Transverse colon (tissue), 4 donors: ENCODE data around the gene CACNA1G. TPM values are rescaled to one million over a fixed set of nuclear protein-coding genes. Genes with fewer than 3 reads are reported as not detected.

Experiments
- DNase-seq: peaks from one replicate; pipeline ENCODE4 v3.0.0-alpha.2; 2019
- H3K27ac ChIP-seq, 4 donors: fragments of 200-600 bp; sonication (generic); 2 replicates each; pipeline ENCODE4 v1.5.1; 2016 to 2018; ENCODE audit warnings: inconsistent platforms in 4 of 4
- H3K27me3 ChIP-seq: fragments of 200-600 bp; sonication (generic); 2 replicates; pipeline ENCODE4 v1.5.1; 2017; ENCODE audit warnings: inconsistent platforms
- H3K36me3 ChIP-seq, 4 donors: fragments of 200-600 bp; sonication (generic); 2 replicates each; pipeline ENCODE4 v1.5.1; 2017 to 2019; ENCODE audit warnings: inconsistent platforms in 4 of 4
- H3K4me1 ChIP-seq, 4 donors: fragments of 200-600 bp; sonication (generic); 2 replicates each; pipeline ENCODE4 v1.5.1; 2017 to 2020; ENCODE audit warnings: inconsistent platforms in 4 of 4
- H3K4me3 ChIP-seq, 4 donors: fragments of 200-600 bp; sonication (generic); 1 replicate in 1 of 4; 2 replicates in 3 of 4; pipeline versions ENCODE4 v1.5.1 to v1.6.1; 2017 to 2019; ENCODE audit warnings: inconsistent platforms in 4 of 4
- H3K9me3 ChIP-seq, 2 donors: fragments of 200-600 bp; sonication (generic); 2 replicates each; pipeline ENCODE4 v1.5.1; 2017 to 2019; ENCODE audit warnings: inconsistent platforms in 2 of 2
- EP300 ChIP-seq: sonication (generic); formaldehyde crosslinking; IDR thresholded peaks from one replicate; pipeline ENCODE4 v1.6.1; 2017; ENCODE audit warnings: antibody characterized with exemption, low read depth
- POLR2A ChIP-seq: fragments of 450-650 bp; IDR thresholded peaks from one replicate; pipeline ENCODE4 v1.6.1; 2016; ENCODE audit warnings: antibody characterized with exemption, mild to moderate bottlenecking, moderate library complexity
- POLR2AphosphoS5 ChIP-seq, 3 donors: sonication (generic); formaldehyde crosslinking; IDR thresholded peaks; one replicate each; pipeline ENCODE4 v1.6.1; 2016; ENCODE audit warnings: antibody characterized with exemption in 3 of 3
- WGBS, 2 donors: methylation state at CpG; one replicate each; pipeline ENCODE4 v1.1.5; 2018; ENCODE audit warnings: low coverage in 1 of 2; 5-methylcytosine and 5-hydroxymethylcytosine counted together
- in situ Hi-C, 4 donors: fragments of 200-750 bp; cut with MboI; loops; one replicate each; pipeline versions ENCODE4 v1.15.0 to v1.15.1; 2017; ENCODE audit warnings: low sequenced_read_pairs in 3 of 4, low pct_ligation_motif_present in 1 of 4, low pct_unique_long_range_greater_than_20kb in 1 of 4
- intact Hi-C: fragments of 100-400 bp; cut with DNase I; formaldehyde crosslinking; loops from one replicate; pipeline ENCODE4 v1.15.1; 2023; ENCODE audit warnings: low total_unique reads
- total RNA-seq, 4 donors: library from RNA; depleted of rRNA; stranded (reverse); fragments of >200 nt; gene quantifications; one replicate each; pipeline ENCODE4 v1.1.0, GENCODE V29; 2016
- TF ChIP-seq, protein P1 (sequence below), 5 experiments: fragments of 200-600 bp in 3 of 5; fragments of 450-650 bp in 2 of 5; sonication (generic) in 3 of 5; IDR thresholded peaks; 1 replicate in 2 of 5; 2 replicates in 3 of 5; pipeline ENCODE4 v1.5.1; 2016 to 2017; ENCODE audit warnings: antibody characterized with exemption in 5 of 5, inconsistent platforms in 3 of 5, mild to moderate bottlenecking in 2 of 5, moderate library complexity in 1 of 5

The CACNA1G gene
- total RNA-seq, 4 donors from 2014 or later: 0.14 TPM; not detected in 3

- WGBS, 2 donors: 93% methylated on average over 20 of the region's 20 CpGs; no CpG with 5 or more reads in 1 of the 2 donors
- Histone ChIP-seq H3K27ac (no peak overlapping the region), H3K27me3 (peaks cover 1% of the 10 kb centered on the region), H3K9me3 (no peaks in the 10 kb centered on the region), H3K4me1 (no peaks in the 10 kb centered on the region), H3K36me3 (no peaks in the 10 kb centered on the region), H3K4me3 (no peak overlapping the region)
- no peak for TF ChIP-seq POLR2AphosphoS5 (IDR thresholded peaks at IDR 0.05)
- TF ChIP-seq POLR2A: no peak
- TF ChIP-seq, protein P1, sequence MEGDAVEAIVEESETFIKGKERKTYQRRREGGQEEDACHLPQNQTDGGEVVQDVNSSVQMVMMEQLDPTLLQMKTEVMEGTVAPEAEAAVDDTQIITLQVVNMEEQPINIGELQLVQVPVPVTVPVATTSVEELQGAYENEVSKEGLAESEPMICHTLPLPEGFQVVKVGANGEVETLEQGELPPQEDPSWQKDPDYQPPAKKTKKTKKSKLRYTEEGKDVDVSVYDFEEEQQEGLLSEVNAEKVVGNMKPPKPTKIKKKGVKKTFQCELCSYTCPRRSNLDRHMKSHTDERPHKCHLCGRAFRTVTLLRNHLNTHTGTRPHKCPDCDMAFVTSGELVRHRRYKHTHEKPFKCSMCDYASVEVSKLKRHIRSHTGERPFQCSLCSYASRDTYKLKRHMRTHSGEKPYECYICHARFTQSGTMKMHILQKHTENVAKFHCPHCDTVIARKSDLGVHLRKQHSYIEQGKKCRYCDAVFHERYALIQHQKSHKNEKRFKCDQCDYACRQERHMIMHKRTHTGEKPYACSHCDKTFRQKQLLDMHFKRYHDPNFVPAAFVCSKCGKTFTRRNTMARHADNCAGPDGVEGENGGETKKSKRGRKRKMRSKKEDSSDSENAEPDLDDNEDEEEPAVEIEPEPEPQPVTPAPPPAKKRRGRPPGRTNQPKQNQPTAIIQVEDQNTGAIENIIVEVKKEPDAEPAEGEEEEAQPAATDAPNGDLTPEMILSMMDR (IDR thresholded peaks at IDR 0.05): no peak
- TF ChIP-seq EP300: no peak
- intact Hi-C loops (loop anchor here (2.0 kb wide), 1 partner anchor 30 kb away; no protein-coding TSS in a partner anchor), in situ Hi-C loops (no loop called here)
- no peak for DNase-seq
Observed at GRCh38 chr17:50572541-50572940, 12.0 kb downstream of the CACNA1G start.

DNA sequence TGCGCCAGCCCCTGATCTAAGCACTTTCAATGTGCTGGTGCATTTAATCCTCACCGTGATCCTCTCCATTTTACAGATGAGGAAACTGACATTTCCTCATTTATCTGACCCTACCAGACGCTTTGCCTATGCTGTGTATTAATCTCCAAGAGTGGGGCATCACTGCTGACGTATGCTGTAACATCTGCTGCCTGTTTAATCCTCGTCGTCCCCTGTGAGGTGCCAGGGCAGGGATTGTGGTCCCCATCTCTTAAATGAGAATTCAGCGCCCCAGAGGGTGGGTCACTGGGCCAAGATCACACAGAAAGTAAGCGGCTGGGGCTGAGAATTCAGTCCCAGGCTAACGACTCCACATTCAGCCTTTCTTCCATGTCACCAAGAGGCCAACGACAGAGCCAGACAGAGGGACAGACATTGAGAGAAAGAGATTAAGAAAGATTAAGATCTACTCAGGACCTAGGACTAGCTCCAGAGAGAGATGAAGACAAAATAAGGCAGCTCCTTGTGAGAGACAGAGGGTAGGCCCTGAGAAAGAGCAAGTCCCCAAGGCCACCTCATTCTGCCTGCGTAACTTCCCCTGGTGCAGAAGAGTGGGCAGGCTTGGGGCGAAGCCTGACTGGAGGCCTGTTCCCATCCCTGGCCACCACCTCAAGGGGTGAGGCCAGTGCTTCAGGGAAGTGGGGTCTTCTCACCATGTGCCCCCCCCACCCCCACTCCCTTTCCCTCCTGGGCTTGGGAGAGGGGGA is 13.5 kb downstream of the CACNA1G start:
- Histone ChIP-seq H3K4me3 (no peak overlapping the region), H3K27ac (no peak overlapping the region), H3K27me3 (no peaks in the 10 kb centered on the region), H3K4me1 (no peaks in the 10 kb centered on the region), H3K36me3 (no peaks in the 10 kb centered on the region), H3K9me3 (no peaks in the 10 kb centered on the region)
- intact Hi-C loops (loop anchor here (2.0 kb wide), 1 partner anchor 29 kb away; no protein-coding TSS in a partner anchor), in situ Hi-C loops (no loop called here)
- 88 to 96% methylated on average over 5 to 12 of the region's 12 CpGs for WGBS, 2 donors
- TF ChIP-seq POLR2AphosphoS5 (IDR thresholded peaks at IDR 0.05): no peak
- TF ChIP-seq, protein P1 (IDR thresholded peaks at IDR 0.05): no peak
- DNase-seq: no peak

DNA sequence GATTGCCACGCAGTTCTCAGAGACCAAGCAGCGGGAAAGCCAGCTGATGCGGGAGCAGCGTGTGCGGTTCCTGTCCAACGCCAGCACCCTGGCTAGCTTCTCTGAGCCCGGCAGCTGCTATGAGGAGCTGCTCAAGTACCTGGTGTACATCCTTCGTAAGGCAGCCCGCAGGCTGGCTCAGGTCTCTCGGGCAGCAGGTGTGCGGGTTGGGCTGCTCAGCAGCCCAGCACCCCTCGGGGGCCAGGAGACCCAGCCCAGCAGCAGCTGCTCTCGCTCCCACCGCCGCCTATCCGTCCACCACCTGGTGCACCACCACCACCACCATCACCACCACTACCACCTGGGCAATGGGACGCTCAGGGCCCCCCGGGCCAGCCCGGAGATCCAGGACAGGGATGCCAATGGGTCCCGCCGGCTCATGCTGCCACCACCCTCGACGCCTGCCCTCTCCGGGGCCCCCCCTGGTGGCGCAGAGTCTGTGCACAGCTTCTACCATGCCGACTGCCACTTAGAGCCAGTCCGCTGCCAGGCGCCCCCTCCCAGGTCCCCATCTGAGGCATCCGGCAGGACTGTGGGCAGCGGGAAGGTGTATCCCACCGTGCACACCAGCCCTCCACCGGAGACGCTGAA is 15.2 kb downstream of the CACNA1G start:
- TF ChIP-seq EP300 (no peak), POLR2AphosphoS5 (IDR thresholded peaks at IDR 0.05) (no peak), POLR2A (no peak)
- TF ChIP-seq, protein P1 (IDR thresholded peaks at IDR 0.05): no peak
- H3K27ac ChIP-seq: no peak overlapping the region
- H3K9me3 ChIP-seq: no peaks in the 10 kb centered on the region
- no peaks in the 10 kb centered on the region for H3K27me3 ChIP-seq
- no peaks in the 10 kb centered on the region for H3K4me1 ChIP-seq
- no peak overlapping the region for H3K4me3 ChIP-seq
- intact Hi-C loops (no loop called here), in situ Hi-C loops (no loop called here)
- no peak for DNase-seq
- H3K36me3 ChIP-seq: no peaks in the 10 kb centered on the region
- 82% methylated on average over 31 of the region's 33 CpGs; no CpG with 5 or more reads in 1 of the 2 donors for WGBS, 2 donors

- no peaks in the 10 kb centered on the region for H3K27me3 ChIP-seq
- in situ Hi-C loops: no loop called here
- 75% methylated on average over 13 of the region's 13 CpGs; no CpG with 5 or more reads in 1 of the 2 donors for WGBS, 2 donors
- no peaks in the 10 kb centered on the region for H3K4me1 ChIP-seq
- no peak overlapping the region for H3K27ac ChIP-seq
- no peaks in the 10 kb centered on the region for H3K36me3 ChIP-seq
- TF ChIP-seq EP300 (no peak), POLR2AphosphoS5 (IDR thresholded peaks at IDR 0.05) (no peak), POLR2A (no peak)
- TF ChIP-seq, protein P1 (IDR thresholded peaks at IDR 0.05): no peak
- no peaks in the 10 kb centered on the region for H3K9me3 ChIP-seq
- no peak for DNase-seq
- intact Hi-C loops: no loop called here
- no peak overlapping the region for H3K4me3 ChIP-seq
Observed at GRCh38 chr17:50576864-50577263, 16.3 kb downstream of the CACNA1G start.
